Adrenal gland (tissue), 12 donors: ENCODE data around the gene PHKB. TPM values are rescaled to one million over a fixed set of nuclear protein-coding genes. Genes with fewer than 3 reads are reported as not detected.

Experiments
- DNase-seq, 7 donors: peaks; one replicate each; pipeline ENCODE4 v3.0.0-alpha.2; 2019 to 2020
- H3K27ac ChIP-seq, 5 donors: fragments of 200-600 bp; sonication (generic) in 4 of 5; 1 replicate in 3 of 5; 2 replicates in 2 of 5; pipeline versions ENCODE4 v1.5.1 to v1.8.0; 2016 to 2020; ENCODE audit warnings: mild to moderate bottlenecking in 1 of 5
- H3K27me3 ChIP-seq: fragments of 200-600 bp; 2 replicates; pipeline ENCODE4 v1.8.0; 2021
- H3K36me3 ChIP-seq, 2 donors: fragments of 200-600 bp; replicated peaks in 1 of 2; 1 replicate in 1 of 2; 2 replicates in 1 of 2; pipeline versions ENCODE4 v1.5.1 to v1.8.0; 2018 to 2022
- H3K4me1 ChIP-seq, 2 donors: fragments of 200-600 bp; replicated peaks in 1 of 2; 1 replicate in 1 of 2; 2 replicates in 1 of 2; pipeline versions ENCODE4 v1.5.1 to v1.8.0; 2018 to 2021
- H3K4me3 ChIP-seq, 4 donors: fragments of 200-600 bp; sonication (generic) in 3 of 4; one replicate each; pipeline ENCODE4 v1.5.1; 2016 to 2018
- H3K9me3 ChIP-seq, 3 donors: fragments of 200-600 bp; sonication (generic) in 1 of 3; replicated peaks in 1 of 3; 1 replicate in 2 of 3; 2 replicates in 1 of 3; pipeline versions ENCODE4 v1.5.1 to v1.8.0; 2016 to 2021
- POLR2A ChIP-seq, 2 donors: fragments of 450-650 bp; IDR thresholded peaks; one replicate each; pipeline ENCODE4 v1.6.1; 2017; ENCODE audit warnings: antibody characterized with exemption in 2 of 2, mild to moderate bottlenecking in 2 of 2, moderate library complexity in 1 of 2
- WGBS, 4 donors: extraction: QIAGEN DNeasy Blood & Tissue Kit in 2 of 4; methylation state at CpG; one replicate each; pipeline versions ENCODE4 v1.1.5 to v1.1.7; 2013 to 2017; 5-methylcytosine and 5-hydroxymethylcytosine counted together
- intact Hi-C, 2 donors: fragments of 100-400 bp; cut with DNase I; formaldehyde crosslinking; loops; one replicate each; pipeline versions ENCODE4 v1.14.1 to v1.15.0; 2022 to 2023
- polyA plus RNA-seq, 3 donors: library from polyadenylated mRNA; stranded (reverse); fragments of 200-250 nt in 2 of 3; fragments of 350-450 nt in 1 of 3; fragmentation: Illumina TruSeq in 1 of 3; extraction: RNeasy Lipid Tissue Mini Kit (QIAGEN cat#74804) in 1 of 3; gene quantifications; one replicate each; pipeline ENCODE4 v1.2.3, GENCODE V29; 2013 to 2014
- total RNA-seq, 9 donors: library from RNA; depleted of rRNA in 4 of 9; stranded (reverse); fragments of >200 nt in 4 of 9; fragments of 120-200 nt in 1 of 9; fragmentation: NEBNext Ultra II Directional in 1 of 9; extraction: Animal tissue kit (Norgen Biotek cat#: 25700) in 1 of 9; gene quantifications; one replicate each; pipeline versions ENCODE4 v1.1.0 to v1.2.4, GENCODE V29; 2013 to 2023
- TF ChIP-seq, protein P1 (sequence below), 6 experiments: fragments of 450-650 bp in 4 of 6; fragments of 200-600 bp in 2 of 6; sonication (generic) in 1 of 6; IDR thresholded peaks; 1 replicate in 5 of 6; 2 replicates in 1 of 6; pipeline versions ENCODE4 v1.5.1 to v1.8.0; 2016 to 2021; ENCODE audit warnings: antibody characterized with exemption in 6 of 6, mild to moderate bottlenecking in 2 of 6, moderate library complexity in 1 of 6
- donor health status: healthy with polysubstance abuse.
- donor health status: Bipolar disorder and iron deficiency.
- donor health status: DM: yes; HTN: yes; CAD: no.
- donor health status: DM: no; HTN: no; CAD: no.
- donor health status: DM: no; HTN: no; CAD: no.
- donor health status: DM: yes; HTN: yes; CAD: no.

Gene PHKB
- total and polyA plus RNA-seq, 12 donors, result 27.6 to 167 (median 107) TPM

DNA sequence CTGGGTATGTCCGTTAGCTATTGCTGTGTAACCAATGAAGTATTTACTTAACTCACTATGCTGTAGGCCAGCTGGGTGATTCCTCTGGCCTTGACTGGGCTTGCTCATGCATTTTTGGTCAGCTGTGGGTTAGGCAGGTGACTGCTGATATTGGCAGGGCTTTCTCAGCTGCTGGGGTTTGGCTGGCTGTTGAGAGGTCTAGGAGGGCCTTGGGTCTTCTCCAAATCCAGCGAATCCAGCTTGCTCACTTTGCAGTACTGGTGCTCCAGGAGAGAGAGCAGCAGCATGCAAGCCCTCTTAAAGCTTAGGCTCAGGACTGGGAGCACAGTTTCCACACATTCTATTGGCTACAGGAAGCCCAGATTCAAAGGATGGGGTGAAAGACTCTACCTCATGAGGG lies 270.1 kb downstream of the PHKB start:
- TF ChIP-seq, protein P1, sequence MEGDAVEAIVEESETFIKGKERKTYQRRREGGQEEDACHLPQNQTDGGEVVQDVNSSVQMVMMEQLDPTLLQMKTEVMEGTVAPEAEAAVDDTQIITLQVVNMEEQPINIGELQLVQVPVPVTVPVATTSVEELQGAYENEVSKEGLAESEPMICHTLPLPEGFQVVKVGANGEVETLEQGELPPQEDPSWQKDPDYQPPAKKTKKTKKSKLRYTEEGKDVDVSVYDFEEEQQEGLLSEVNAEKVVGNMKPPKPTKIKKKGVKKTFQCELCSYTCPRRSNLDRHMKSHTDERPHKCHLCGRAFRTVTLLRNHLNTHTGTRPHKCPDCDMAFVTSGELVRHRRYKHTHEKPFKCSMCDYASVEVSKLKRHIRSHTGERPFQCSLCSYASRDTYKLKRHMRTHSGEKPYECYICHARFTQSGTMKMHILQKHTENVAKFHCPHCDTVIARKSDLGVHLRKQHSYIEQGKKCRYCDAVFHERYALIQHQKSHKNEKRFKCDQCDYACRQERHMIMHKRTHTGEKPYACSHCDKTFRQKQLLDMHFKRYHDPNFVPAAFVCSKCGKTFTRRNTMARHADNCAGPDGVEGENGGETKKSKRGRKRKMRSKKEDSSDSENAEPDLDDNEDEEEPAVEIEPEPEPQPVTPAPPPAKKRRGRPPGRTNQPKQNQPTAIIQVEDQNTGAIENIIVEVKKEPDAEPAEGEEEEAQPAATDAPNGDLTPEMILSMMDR (IDR thresholded peaks at IDR 0.05), result no peak
- no peak for TF ChIP-seq POLR2A (IDR thresholded peaks at IDR 0.05)
- DNase-seq, result peak in 6 of 7 donors; percentile 10 to 57 (median 29)
- H3K27me3 ChIP-seq, result no peaks in the 10 kb centered on the region
- H3K36me3 ChIP-seq, result no peaks in the 10 kb centered on the region
- H3K4me1 ChIP-seq, result no peaks in the 10 kb centered on the region
- H3K27ac ChIP-seq, result no peak overlapping the region
- 50 to 70% (median 53%) methylated on average over 1 to 2 of the region's 2 CpGs for WGBS, 4 donors
- intact Hi-C loops, result no loop called here
- no peaks in the 10 kb centered on the region for H3K9me3 ChIP-seq
- H3K4me3 ChIP-seq, result no peak overlapping the region

DNA sequence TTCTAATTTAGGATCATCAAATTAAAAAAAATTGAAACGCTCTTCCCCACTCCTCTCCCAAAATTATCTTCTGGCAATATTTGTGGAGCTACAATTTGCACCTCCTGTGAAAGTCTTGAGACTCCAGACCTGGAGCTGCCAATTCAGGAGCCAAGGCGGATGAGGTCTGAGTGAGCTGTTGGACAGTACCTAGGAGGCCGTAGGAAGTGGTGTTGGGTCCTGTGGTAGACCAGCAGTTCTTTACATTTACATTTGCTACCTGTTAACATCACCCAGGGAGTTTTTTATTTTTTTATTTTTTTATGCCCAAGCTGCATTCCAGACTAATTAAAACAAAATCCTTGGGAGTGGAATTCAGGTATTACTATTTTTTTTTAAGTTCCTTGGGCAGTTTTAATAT lies 271.0 kb downstream of the PHKB start:
- no peak overlapping the region for H3K27ac ChIP-seq
- no peaks in the 10 kb centered on the region for H3K4me1 ChIP-seq
- intact Hi-C loops, result no loop called here
- WGBS, 4 donors, result 94 to 95% (median 94%) methylated on average over 3 of the region's 3 CpGs
- no peaks in the 10 kb centered on the region for H3K36me3 ChIP-seq
- H3K27me3 ChIP-seq, result no peaks in the 10 kb centered on the region
- H3K9me3 ChIP-seq, result no peaks in the 10 kb centered on the region
- TF ChIP-seq, protein P1 (IDR thresholded peaks at IDR 0.05), result no peak
- no peak for TF ChIP-seq POLR2A (IDR thresholded peaks at IDR 0.05)
- no peak overlapping the region for H3K4me3 ChIP-seq
- DNase-seq, result no peak

DNA sequence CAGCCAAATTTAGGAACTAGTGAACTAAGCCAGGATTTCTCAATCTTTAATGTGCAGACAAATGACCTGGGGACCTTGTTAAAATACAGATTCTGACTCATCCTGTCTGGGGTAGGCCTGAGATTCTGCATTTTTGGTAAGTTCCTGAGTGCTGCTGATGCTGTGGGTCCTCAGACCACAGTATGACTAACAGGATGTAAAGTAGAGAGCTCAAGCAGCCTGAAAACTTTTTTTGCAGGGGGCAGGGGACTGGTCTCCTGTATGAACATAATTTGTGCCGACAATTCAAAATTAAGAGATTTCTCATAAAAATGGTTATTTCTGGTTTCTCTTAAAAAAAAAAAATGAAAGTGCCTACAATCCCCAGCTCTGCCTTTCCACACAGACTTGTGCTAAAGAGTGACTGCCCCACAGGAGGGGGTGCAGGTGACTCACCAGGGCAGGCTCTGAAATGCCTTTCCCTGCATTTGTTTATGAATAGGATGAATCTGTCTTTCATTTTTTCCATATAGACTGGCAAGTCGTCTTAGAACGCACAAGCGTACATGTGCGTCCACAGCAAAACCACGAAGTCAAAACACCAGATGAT lies 271.5 kb downstream of the PHKB start:
- no peak for DNase-seq
- TF ChIP-seq, protein P1 (IDR thresholded peaks at IDR 0.05), result no peak
- no peak for TF ChIP-seq POLR2A (IDR thresholded peaks at IDR 0.05)
- 72 to 81% (median 75%) methylated on average over 6 of the region's 6 CpGs for WGBS, 4 donors
- H3K4me1 ChIP-seq, result no peaks in the 10 kb centered on the region
- intact Hi-C loops, result no loop called here
- H3K27ac ChIP-seq, result no peak overlapping the region
- H3K9me3 ChIP-seq, result no peaks in the 10 kb centered on the region
- H3K27me3 ChIP-seq, result no peaks in the 10 kb centered on the region
- H3K36me3 ChIP-seq, result no peaks in the 10 kb centered on the region
- H3K4me3 ChIP-seq, result no peak overlapping the region

DNA sequence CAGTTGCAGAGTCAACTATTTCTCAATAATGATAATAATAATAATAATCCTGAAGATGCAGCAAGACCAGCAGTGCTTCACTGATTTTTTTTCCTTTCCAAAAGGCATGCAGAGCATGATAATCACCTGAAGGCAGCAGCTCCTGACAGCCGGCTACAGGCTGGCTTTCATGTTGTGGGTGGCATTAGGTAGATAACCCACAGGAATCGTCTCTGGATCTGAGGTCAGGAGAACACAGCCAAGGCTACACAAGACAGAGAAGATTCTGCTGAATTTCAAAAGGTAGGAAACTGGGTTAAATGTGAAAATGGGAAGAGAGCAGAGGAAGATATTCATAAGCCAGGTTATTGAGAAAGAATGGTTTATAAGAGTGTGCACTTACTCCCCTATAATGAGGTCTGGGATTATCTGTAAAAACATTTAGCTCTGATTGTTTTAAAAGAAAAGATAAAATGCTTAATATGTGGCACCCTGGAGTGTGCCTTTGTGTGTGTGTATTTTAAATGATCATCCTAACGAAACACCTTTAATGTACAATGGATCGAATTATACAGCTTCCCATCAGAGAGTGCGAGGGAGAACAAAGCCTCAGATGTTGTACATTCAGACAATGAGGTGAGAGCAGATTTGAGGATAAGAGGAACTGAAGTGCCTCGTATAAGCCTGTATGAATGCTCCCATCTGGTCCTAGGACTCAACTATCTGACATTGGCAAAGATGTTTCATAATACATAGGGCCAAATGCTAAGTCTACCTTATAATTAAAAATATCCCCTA lies 273.1 kb downstream of the PHKB start:
- H3K4me3 ChIP-seq, result no peak overlapping the region
- no peak for TF ChIP-seq POLR2A (IDR thresholded peaks at IDR 0.05)
- TF ChIP-seq, protein P1 (IDR thresholded peaks at IDR 0.05), result no peak
- no peaks in the 10 kb centered on the region for H3K36me3 ChIP-seq
- no peaks in the 10 kb centered on the region for H3K27me3 ChIP-seq
- H3K9me3 ChIP-seq, result no peaks in the 10 kb centered on the region
- no peaks in the 10 kb centered on the region for H3K4me1 ChIP-seq
- intact Hi-C loops, result no loop called here
- no peak overlapping the region for H3K27ac ChIP-seq
- DNase-seq, result no peak
- 78 to 82% (median 81%) methylated on average over 6 of the region's 6 CpGs for WGBS, 4 donors
